OCI-LY7 (cell line): ENCODE results near the gene RNF114. TPM values are rescaled to one million over a fixed set of nuclear protein-coding genes. Genes with fewer than 3 reads are reported as not detected.

Experiments used
- BruUV-seq: library from RNA; stranded (reverse); fragments of 400-500 nt; replicated peaks from 2 replicates; lab custom pipeline; 2021; lab: Mats Ljungman, UMichigan
- CTCF ChIA-PET: fragments of 300-600 bp; sonication (Branson Sonifier 250); formaldehyde crosslinking; loops from one replicate; lab custom pipeline; 2022; ENCODE audit warnings: antibody characterized with exemption; ENCODE audit not compliant: unreplicated experiment; lab: Charles Lee
- POLR2A ChIA-PET: fragments of 300-600 bp; sonication (Branson Sonifier 250); formaldehyde crosslinking; loops from one replicate; lab custom pipeline; 2022; ENCODE audit warnings: antibody characterized with exemption; lab: Charles Lee
- DNase-seq: peaks from one replicate; pipeline ENCODE4 v3.0.0-alpha.2; 2015; ENCODE audit warnings: low spot score
- H2AFZ ChIP-seq: fragments of 200-600 bp; sonication (generic), shearing (Covaris generic); 2 replicates; pipeline ENCODE4 v1.6.1; 2014; ENCODE audit warnings: mild to moderate bottlenecking, antibody characterized with exemption, low read length, moderate library complexity
- H3K27ac ChIP-seq: fragments of 200-600 bp; sonication (generic); 2 replicates; pipeline ENCODE4 v1.5.1; 2014; ENCODE audit warnings: mixed run types, low read depth, mild to moderate bottlenecking, moderate library complexity, low read length, inconsistent platforms; ENCODE audit not compliant: poor library complexity, severe bottlenecking
- H3K36me3 ChIP-seq: fragments of 200-600 bp; sonication (generic); 2 replicates; pipeline ENCODE4 v1.6.1; 2014; ENCODE audit warnings: mild to moderate bottlenecking, antibody characterized with exemption, low read length, moderate library complexity, mixed read lengths; ENCODE audit not compliant: insufficient read depth
- H3K4me1 ChIP-seq: fragments of 200-600 bp; sonication (generic); 2 replicates; pipeline ENCODE4 v1.5.1; 2014; ENCODE audit warnings: mild to moderate bottlenecking, low read length; ENCODE audit not compliant: insufficient read depth, poor library complexity, severe bottlenecking
- H3K4me2 ChIP-seq: fragments of 200-600 bp; sonication (generic); 2 replicates; pipeline ENCODE4 v1.6.1; 2014; ENCODE audit warnings: mild to moderate bottlenecking, low read length
- H3K4me3 ChIP-seq: fragments of 200-600 bp; sonication (generic); 2 replicates; pipeline ENCODE4 v1.5.1; 2014; ENCODE audit warnings: mild to moderate bottlenecking, low read depth, low read length; ENCODE audit not compliant: poor library complexity, severe bottlenecking
- H3K79me2 ChIP-seq: fragments of 200-600 bp; sonication (generic); 2 replicates; pipeline ENCODE4 v1.6.1; 2016; ENCODE audit warnings: low read depth, mild to moderate bottlenecking, low read length, moderate library complexity, mixed read lengths; ENCODE audit not compliant: insufficient read depth
- H3K9me2 ChIP-seq: fragments of 200-600 bp; sonication (generic); 2 replicates; pipeline ENCODE4 v1.6.1; 2016; ENCODE audit warnings: mild to moderate bottlenecking, low read length, mixed read lengths; ENCODE audit not compliant: insufficient read depth
- H3K9me3 ChIP-seq: fragments of 200-600 bp; sonication (generic); 2 replicates; pipeline ENCODE4 v1.6.1; 2014; ENCODE audit warnings: mild to moderate bottlenecking, mixed run types, low read length, mixed read lengths
- H4K20me1 ChIP-seq: fragments of 200-600 bp; sonication (generic); 2 replicates; pipeline ENCODE4 v1.6.1; 2014; ENCODE audit warnings: mild to moderate bottlenecking, antibody characterized with exemption, low read length, moderate library complexity, mixed read lengths; ENCODE audit not compliant: insufficient read depth
- EZH2phosphoT487 ChIP-seq: fragments of 200-600 bp; sonication (generic); IDR thresholded peaks from 2 replicates; pipeline ENCODE4 v1.6.1; 2018; ENCODE audit warnings: low read depth, borderline replicate concordance, mild to moderate bottlenecking, mixed run types, antibody characterized with exemption, low read length, moderate library complexity, mixed read lengths
- intact Hi-C: fragments of 100-400 bp; cut with micrococcal nuclease; formaldehyde crosslinking; loops from one replicate; pipeline ENCODE4 v1.10.0; 2022; ENCODE audit not compliant: unreplicated experiment
- total RNA-seq, 2 experiments: library from RNA; depleted of rRNA in 1 of 2; stranded (reverse); fragments of >200 nt in 1 of 2; shearing (Covaris generic) in 1 of 2; gene quantifications; 2 replicates each; pipeline ENCODE4 v1.2.3, GENCODE V29; 2014 to 2022
- TF ChIP-seq, protein P1 (sequence below): fragments of 200-600 bp; sonication (generic); conservative IDR thresholded peaks from 2 replicates; pipeline ENCODE4 v1.5.1; 2014; ENCODE audit warnings: mild to moderate bottlenecking, antibody characterized with exemption, low read length, moderate library complexity, mixed read lengths

RNF114 gene
- total RNA-seq, 2 experiments from 2014 or later: 48.4 to 62.4 TPM

DNA sequence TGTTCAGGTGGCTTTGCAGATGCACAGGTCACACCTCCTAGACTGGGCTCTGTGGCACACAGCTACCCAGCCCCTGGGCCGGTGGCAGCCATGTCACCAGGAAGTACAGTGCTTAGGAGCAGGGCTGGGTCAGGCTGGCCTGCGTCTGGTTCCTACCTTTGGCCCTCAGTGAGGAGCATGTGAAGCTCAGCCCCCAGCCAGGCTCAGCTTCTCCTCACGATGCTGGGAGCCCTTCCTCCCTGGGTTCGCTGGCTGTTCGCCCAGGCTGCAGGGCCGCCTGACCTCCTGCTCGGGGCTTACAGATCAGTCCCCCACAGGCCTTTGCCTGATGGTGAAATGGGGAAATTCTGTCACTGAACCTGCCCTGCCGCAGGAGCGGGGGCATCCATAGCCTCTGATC lies 43.9 kb upstream of the RNF114 start:
- TF ChIP-seq, protein P1, sequence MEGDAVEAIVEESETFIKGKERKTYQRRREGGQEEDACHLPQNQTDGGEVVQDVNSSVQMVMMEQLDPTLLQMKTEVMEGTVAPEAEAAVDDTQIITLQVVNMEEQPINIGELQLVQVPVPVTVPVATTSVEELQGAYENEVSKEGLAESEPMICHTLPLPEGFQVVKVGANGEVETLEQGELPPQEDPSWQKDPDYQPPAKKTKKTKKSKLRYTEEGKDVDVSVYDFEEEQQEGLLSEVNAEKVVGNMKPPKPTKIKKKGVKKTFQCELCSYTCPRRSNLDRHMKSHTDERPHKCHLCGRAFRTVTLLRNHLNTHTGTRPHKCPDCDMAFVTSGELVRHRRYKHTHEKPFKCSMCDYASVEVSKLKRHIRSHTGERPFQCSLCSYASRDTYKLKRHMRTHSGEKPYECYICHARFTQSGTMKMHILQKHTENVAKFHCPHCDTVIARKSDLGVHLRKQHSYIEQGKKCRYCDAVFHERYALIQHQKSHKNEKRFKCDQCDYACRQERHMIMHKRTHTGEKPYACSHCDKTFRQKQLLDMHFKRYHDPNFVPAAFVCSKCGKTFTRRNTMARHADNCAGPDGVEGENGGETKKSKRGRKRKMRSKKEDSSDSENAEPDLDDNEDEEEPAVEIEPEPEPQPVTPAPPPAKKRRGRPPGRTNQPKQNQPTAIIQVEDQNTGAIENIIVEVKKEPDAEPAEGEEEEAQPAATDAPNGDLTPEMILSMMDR: no peak
- no peak for TF ChIP-seq EZH2phosphoT487
- H4K20me1 ChIP-seq: no peaks in the 10 kb centered on the region
- CTCF ChIA-PET: no interaction called here
- intact Hi-C loops: no loop called here
- no peak overlapping the region for H3K4me3 ChIP-seq
- peaks cover 13% of the 10 kb centered on the region for H3K4me1 ChIP-seq
- H2AFZ ChIP-seq: no peak overlapping the region
- no peak for DNase-seq
- no peak overlapping the region for H3K4me2 ChIP-seq
- H3K27ac ChIP-seq: no peak overlapping the region
- no peaks in the 10 kb centered on the region for H3K79me2 ChIP-seq
- BruUV-seq: no TSS peak
- POLR2A ChIA-PET: interaction anchor here (0.6 kb wide), 1 partner anchor 44 kb away, joined by 3 read pairs; the partner anchor contains the start of gene RNF114
- H3K9me2 ChIP-seq: no peaks in the 10 kb centered on the region
- no peaks in the 10 kb centered on the region for H3K9me3 ChIP-seq
- peaks cover 14% of the 10 kb centered on the region; the same call in 1 of the 2 replicates for H3K36me3 ChIP-seq

DNA sequence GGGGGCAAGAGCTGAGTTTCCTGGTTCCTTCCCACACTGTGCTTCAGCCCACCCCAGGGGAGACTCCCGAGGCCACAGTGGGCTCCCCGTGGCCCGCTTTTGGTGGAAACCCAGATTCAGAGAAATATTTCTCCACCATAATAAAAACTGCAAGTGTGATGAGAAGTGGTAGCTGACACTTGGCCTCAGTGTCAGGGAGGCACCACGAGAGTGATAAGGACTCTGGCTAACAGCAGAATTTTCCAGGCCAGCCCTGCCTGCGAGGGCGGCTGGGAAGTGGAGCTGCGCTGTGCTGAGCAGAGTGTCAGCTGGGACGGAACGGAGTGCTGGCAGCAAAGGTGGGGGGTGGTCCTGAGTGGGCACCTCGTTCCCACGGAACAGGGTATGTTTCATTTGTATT lies 43.4 kb upstream of the RNF114 start:
- H2AFZ ChIP-seq: no peak overlapping the region
- intact Hi-C loops: no loop called here
- POLR2A ChIA-PET: interaction anchor here (0.6 to 2.0 kb wide), 2 partner anchors 23 to 44 kb away, joined by 3 to 4 read pairs; partner anchors contain the start of gene RNF114
- H3K9me3 ChIP-seq: no peaks in the 10 kb centered on the region
- BruUV-seq: no TSS peak
- peaks cover 13% of the 10 kb centered on the region for H3K4me1 ChIP-seq
- no peak for TF ChIP-seq EZH2phosphoT487
- TF ChIP-seq, protein P1: no peak
- no peaks in the 10 kb centered on the region for H4K20me1 ChIP-seq
- CTCF ChIA-PET: interaction anchor here (0.6 kb wide), 1 partner anchor 259 kb away, joined by 4 read pairs; no protein-coding TSS in a partner anchor
- H3K79me2 ChIP-seq: no peaks in the 10 kb centered on the region
- no peak overlapping the region for H3K4me3 ChIP-seq
- DNase-seq: no peak
- no peaks in the 10 kb centered on the region for H3K9me2 ChIP-seq
- H3K27ac ChIP-seq: no peak overlapping the region
- H3K4me2 ChIP-seq: no peak overlapping the region
- peaks cover 14% of the 10 kb centered on the region; the same call in 1 of the 2 replicates for H3K36me3 ChIP-seq
